ENCODE results near the gene CLDN12. TPM values are rescaled to one million over a fixed set of nuclear protein-coding genes. Genes with fewer than 3 reads are reported as not detected.
"Not testable (repeated sequence)": the region's sequence is repeated elsewhere in the genome, so short reads cannot be mapped to it uniquely, and the experiment has no call there.

CLDN12 gene
- total RNA-seq, 1 donor from 2014 or later: 20.5 TPM

DNA sequence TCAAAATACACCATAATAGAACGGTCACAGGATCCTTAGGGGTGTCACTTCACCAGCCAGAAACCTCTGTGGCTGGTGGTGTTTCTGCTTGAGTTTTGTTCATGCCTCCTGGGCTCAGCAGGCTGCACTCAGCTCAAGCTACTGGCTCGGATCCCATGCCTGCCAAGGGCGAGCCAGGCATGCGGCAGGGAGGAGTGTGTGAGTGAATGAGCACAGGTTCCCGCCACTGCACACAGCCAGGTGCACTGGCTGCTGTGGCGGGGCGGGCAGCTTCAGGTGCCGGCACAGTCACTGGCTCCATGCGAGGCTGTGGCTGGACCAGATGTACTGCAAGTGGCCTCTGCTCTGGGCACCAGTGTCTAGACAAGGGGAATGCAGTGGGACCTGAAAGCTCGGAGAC lies 29.5 kb downstream of the CLDN12 start:
- DNase-seq (ENCODE audit: low spot score): no peak

DNA sequence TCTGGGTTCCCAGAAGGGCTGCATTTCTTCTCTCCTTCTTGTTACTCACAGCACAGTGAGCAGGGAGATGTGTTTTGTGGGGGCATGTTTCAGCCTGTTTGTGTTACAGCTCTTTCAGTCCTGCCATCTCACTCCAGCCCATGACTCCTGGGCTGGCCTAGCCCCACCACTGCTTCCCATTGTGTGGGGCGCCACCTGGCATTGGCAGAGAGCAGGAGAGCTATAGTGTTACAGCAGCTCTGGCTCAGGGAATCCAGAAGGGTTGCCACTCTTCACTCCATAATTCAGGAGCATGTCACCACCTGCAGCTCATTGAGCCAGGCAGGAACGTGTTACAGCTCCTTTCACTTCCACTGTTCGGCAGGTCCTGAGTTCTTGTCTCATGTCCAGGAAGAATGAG lies 30.0 kb downstream of the CLDN12 start:
- DNase-seq (ENCODE audit: low spot score): no peak

DNA sequence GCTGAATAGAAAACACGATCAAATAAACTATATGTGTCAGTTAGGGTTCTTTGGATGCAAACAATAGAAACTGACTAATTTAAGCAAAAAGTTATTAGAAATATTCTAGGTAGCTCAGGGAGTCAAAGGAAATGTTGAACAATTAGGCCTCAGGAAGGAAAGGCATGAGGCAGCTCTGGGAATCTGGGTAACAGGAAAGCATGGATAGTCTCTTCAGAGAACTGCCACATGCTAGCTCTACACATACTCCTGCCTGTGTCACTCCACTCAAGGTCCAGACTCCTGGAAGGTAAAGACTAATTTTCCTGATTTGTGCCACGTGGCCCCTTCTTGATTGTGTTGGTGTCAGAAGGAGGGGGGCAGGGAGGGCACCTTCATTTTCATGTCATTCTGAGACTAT lies 42.4 kb downstream of the CLDN12 start:
- no peak for DNase-seq (ENCODE audit: low spot score)

DNA sequence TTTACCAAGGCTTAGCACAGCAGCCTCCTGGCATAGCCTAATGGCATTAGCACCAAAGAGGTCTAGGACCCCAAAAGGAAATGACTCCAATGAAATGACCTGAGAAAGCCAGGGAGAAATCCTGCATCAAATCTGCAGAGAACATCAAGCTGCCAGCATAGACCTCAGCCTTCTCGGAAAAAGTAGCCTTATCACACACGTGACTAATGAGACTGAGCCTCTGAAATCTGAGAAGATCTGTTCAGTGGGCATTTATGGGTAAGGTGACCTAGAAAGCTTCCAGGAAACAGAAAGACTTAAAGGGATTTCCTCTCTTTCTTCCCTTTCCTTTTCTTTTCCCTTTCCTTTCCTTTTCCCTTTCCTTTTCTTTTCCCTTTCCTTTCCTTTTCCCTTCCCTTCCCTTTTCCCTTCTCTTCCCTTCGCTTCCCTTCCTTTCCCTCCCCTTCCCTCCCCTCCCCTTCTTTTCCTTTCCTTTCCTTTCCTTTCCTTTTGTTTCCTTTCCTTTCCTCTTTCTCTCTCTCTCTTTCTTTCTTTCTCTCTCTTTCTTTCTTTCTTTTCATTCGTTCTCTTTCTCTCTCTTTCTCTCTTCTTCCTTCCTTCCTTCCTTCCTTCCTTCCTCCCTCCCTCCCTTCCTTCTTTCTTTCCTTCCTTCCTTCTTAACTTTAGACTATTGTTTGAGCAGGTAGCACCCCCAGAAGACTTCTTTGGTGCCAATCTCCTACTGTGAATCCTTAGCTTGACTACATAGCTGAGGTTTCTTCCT lies 43.1 kb downstream of the CLDN12 start:
- DNase-seq (ENCODE audit: low spot score): no peak

DNA sequence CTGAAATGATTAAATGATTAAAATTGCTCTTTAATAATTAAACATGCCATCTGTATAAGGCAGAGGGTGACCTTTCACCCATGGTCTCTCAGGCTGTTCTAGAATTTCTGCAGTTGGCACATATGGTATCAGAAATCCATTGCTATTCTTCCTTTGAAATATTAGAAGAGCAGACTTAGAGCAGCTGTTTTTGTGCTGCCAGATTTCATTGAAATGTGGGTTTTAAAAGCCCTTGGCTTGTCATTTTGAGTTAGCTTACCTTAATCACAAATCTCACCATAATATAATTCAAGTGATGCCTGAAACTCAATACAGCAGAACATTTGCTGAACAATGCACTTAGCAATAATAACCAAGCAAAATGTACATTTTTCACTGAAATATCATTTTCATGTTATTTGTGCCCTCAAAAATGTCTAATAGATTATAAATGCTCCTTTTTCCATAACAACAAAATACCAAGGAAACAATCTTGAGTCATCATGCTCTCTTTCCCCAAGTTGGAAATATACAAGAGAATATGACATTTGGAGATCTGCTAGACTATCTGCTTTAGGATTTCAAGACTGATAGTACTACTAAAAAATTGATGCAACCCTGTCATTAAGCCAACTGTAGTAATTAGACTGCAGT lies 50.1 kb downstream of the CLDN12 start:
- no peak for DNase-seq (ENCODE audit: low spot score)

DNA sequence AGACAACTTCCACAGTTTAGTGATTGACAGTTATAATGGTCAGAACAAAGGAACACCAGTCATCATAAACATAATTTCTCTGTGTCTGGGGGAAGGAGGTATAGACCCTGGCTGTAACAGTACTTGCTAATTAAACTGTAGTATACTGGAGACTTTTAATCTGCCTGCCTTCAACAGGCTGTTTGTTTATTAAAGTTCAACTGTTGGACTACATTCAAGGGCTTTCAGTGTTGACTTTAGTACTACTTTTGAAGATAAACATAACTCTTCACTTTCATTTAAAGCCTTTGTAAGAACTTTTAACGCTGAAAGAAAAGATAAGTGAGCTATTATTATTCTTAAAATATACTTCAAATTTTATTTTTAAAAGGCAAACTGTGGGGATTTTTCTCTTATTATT lies 50.7 kb downstream of the CLDN12 start:
- DNase-seq (ENCODE audit: low spot score): no peak

DNA sequence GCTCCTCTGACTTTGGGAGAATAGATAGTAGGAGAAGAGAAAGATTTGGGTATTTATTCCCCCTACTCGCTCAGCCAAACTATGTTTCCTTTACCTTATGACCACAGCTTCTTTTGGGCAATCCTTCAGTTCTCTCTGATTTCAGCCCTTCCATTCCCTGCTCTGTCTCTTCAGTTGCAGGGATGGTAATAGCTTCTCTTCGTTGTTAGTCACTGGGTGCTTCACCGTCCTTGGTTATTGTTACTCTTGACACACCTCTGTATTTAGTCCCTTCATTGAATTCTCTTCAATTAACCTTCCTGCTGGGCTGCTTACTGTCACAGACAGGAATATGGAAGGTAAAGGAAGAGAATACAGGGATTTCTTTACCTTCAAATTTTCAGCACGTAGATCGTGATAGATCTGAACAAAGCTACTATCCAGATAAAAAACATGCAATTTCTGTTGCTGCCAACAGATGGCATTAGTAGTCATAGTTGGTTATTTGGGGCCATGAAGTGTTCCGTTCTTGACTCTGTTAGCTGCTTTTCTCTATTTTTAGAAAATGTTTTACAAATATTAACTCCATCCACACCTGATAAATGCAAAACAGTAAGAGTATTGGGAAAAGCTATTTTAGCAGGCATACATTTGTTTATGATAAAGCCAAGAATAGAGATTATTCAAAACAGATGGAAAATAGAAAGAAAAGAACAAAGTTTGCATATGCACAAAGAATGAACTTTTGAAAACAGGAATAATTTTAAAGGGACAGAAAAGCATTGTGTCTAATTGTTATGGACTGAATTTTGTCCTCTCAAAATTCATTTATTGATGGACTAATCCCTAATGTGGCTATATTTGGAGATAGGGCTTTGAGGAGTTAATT lies 52.1 kb downstream of the CLDN12 start:
- DNase-seq (ENCODE audit: low spot score): peak; percentile 45

DNA sequence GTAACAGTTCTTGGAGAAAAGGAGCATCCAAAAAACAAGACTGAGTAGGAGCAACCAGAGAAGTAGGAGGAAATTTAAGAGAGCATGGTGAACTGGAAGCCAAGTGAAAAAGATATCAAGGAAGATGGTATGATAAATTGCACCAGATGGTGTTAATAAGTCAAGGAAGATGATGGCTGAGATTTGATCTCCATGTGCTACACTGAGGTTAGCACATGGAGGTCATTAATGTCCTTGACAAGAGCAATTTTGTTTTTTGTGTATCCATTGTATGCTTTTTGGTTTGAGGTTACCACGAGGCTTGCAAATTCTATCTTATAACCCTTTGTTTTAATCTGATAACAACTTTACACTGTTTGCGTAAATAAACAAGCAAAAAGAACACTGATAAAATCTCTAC lies 54.8 kb downstream of the CLDN12 start:
- DNase-seq (ENCODE audit: low spot score): no peak

DNA sequence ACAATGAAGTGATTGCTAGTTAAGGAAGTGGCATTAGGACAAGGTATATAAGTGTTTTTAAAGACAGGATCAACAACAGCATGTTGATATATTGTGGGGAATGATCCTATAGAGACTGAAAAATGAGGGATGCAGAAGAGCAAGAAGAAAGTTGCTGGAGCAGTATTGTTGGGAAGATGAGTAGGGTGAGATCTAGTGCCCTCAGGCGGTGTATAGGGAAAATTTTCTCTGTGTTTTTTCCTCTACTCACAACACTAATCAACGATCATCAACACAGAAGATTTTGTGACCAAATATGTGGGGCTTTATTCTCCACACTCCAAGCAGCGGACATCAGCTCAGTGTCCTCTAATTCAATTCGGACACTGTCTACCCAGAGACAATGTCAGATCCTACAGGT lies 56.6 kb downstream of the CLDN12 start:
- DNase-seq (ENCODE audit: low spot score): no peak

DNA sequence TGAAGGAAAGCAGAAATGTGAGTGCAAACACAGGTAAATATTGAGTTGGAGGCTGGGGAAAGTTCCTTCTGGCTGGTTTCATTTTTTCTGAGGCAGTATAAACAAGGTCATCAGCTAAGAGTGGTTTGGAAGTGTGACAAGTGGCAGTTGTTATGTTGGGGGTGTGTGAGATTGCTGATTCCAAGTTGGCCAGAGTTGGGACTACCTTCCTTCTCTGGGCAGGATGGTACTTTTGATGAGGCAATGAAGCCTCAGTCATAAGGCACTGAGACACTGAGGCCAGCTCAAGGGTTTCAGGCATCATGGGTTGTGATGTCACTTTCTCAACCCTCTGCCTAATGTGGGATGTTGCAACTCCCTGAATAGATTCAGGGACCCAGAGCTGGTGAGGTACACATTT lies 58.0 kb downstream of the CLDN12 start:
- DNase-seq (ENCODE audit: low spot score): no peak

DNA sequence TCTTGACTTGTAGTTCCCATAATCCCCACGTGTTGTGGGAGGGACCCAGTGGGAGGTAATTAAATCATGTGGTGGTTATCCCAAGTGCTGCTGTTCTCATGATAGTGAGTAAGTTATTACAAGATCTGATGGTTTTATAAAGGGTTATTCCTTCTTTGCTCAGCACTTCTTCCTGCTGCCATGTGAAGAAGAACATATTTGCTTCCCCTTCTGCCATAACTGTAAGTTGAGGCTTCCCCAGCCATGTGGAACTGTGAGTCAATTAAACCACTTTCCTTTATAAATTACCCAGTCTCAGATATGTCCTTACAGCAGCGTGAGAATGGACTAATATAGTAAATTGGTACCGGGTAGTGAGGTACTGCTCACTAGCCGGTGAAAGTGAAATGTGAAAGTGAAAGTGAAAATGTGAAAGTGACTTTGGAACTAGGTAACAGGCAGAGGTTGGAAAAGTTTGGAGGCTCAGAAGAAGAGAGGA lies 59.9 kb downstream of the CLDN12 start:
- DNase-seq (ENCODE audit: low spot score): not testable (repeated sequence)

Other genes starting within 250 kb of the CLDN12 start
- gene STEAP1, start 249.0 kb upstream of the CLDN12 start, total RNA-seq (ENCODE audit: insufficient read depth, low replicate concordance): 3.9 TPM
- 22.4 TPM for gene STEAP2, start 191.7 kb upstream of the CLDN12 start, total RNA-seq (ENCODE audit: insufficient read depth, low replicate concordance)
- gene CFAP69, start 158.3 kb upstream of the CLDN12 start, total RNA-seq (ENCODE audit: insufficient read depth, low replicate concordance): 5.5 TPM
- 1.7 TPM for gene FAM237B, start 82.2 kb upstream of the CLDN12 start, total RNA-seq (ENCODE audit: insufficient read depth, low replicate concordance)
- 66.7 TPM for gene GTPBP10, start 56.7 kb upstream of the CLDN12 start, total RNA-seq (ENCODE audit: insufficient read depth, low replicate concordance)
- gene PTTG1IP2, start 66.2 kb downstream of the CLDN12 start, total RNA-seq (ENCODE audit: insufficient read depth, low replicate concordance): not detected
- gene CDK14, start 192.9 kb downstream of the CLDN12 start, total RNA-seq (ENCODE audit: insufficient read depth, low replicate concordance): 109 TPM

Measured in umbilical cord (tissue), 2 donors.